Loucy (cell line): ENCODE results near the gene SHCBP1.
A peak's percentile ranks its signal among the peaks of the same experiment; 100 is the strongest.

Experiments used
- EZH2phosphoT487 ChIP-seq: fragments of 200-600 bp; IDR thresholded peaks from 2 replicates; pipeline ENCODE4 v1.6.1; 2018; ENCODE audit warnings: antibody characterized with exemption, mild to moderate bottlenecking, moderate library complexity, borderline replicate concordance
- TF ChIP-seq, protein P1 (sequence below): fragments of 200-600 bp; sonication (generic); conservative IDR thresholded peaks from 2 replicates; pipeline ENCODE4 v1.5.1; 2014; ENCODE audit warnings: mild to moderate bottlenecking, antibody characterized with exemption, low read length

DNA sequence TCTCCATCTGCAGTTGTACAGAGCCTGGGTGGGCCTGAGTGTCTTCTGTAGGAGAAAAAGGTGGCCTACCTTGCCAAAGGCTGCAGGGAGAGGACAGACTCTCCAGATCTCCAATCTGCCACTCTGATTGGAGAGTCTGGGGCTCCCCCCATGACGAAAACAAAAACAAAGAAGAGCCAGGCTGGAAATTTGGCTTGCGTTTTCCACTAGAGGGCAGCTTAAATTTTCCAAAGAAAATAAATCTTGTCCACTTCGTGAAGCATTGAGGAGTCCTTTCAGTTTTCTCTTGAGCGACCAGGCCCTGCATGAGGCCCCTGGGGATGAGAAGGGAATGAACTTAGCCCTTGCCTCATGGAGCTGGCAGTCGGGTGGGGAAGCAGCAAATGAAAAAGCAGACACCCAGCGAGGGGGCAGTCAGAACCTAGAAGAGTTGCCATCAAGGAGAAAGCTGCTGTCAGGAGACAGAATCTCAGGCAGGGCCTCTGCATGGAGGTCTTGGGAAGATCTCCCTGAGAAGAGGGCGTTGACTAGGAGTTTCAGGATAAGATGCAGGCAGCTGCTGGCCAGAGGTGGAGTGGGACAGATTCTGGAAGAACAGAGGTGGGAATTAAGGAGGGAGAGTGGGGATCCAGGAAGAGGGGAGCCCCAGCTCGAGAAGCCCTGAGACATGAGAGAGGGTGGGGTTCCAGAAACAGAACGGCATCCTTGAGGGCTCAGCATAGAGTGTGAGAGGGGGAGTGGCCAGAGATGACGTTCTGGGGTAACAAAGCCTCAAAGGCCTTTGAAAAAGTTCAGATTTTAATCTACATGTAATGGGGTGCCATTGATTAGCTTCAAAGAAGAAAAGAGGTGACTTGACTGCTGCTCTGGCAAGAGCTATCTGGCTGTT, 8.4 kb upstream of the SHCBP1 start:
- TF ChIP-seq, protein P1, sequence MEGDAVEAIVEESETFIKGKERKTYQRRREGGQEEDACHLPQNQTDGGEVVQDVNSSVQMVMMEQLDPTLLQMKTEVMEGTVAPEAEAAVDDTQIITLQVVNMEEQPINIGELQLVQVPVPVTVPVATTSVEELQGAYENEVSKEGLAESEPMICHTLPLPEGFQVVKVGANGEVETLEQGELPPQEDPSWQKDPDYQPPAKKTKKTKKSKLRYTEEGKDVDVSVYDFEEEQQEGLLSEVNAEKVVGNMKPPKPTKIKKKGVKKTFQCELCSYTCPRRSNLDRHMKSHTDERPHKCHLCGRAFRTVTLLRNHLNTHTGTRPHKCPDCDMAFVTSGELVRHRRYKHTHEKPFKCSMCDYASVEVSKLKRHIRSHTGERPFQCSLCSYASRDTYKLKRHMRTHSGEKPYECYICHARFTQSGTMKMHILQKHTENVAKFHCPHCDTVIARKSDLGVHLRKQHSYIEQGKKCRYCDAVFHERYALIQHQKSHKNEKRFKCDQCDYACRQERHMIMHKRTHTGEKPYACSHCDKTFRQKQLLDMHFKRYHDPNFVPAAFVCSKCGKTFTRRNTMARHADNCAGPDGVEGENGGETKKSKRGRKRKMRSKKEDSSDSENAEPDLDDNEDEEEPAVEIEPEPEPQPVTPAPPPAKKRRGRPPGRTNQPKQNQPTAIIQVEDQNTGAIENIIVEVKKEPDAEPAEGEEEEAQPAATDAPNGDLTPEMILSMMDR: peak; percentile 30
- TF ChIP-seq EZH2phosphoT487: no peak
